HG03558 (cell line): Measurements from ENCODE around the gene CPNE6.

Source experiments
- ATAC-seq: cut with Tn5 transposase; IDR thresholded peaks from one replicate; pipeline ENCODE4 v1.9.1; 2021; ENCODE audit warnings: moderate number of reproducible peaks; ENCODE audit not compliant: unreplicated experiment; ENCODE audit errors: extremely low read depth

The CPNE6 gene

GRCh38 chr14:24053548-24054323 lies 17.6 kb upstream of the CPNE6 start:
- no peak for ATAC-seq

GRCh38 chr14:24054324-24054641 lies 17.1 kb upstream of the CPNE6 start:
- ATAC-seq = no peak

- no peak for ATAC-seq
Measured at GRCh38 chr14:24054646-24055045, 16.7 kb upstream of the CPNE6 start.

- no peak for ATAC-seq
Measured at GRCh38 chr14:24055971-24056799, 15.2 kb upstream of the CPNE6 start.

GRCh38 chr14:24056800-24057184 lies 14.6 kb upstream of the CPNE6 start:
- ATAC-seq = no peak

- no peak for ATAC-seq
Measured at GRCh38 chr14:24057271-24057670, 14.1 kb upstream of the CPNE6 start.

- no peak for ATAC-seq
Measured at GRCh38 chr14:24057867-24058259, 13.5 kb upstream of the CPNE6 start.

GRCh38 chr14:24058260-24058950 lies 13.0 kb upstream of the CPNE6 start:
- ATAC-seq = no peak

- no peak for ATAC-seq
Measured at GRCh38 chr14:24058951-24059475, 12.3 kb upstream of the CPNE6 start.

- ATAC-seq = no peak
Measured at GRCh38 chr14:24059841-24060388, 11.4 kb upstream of the CPNE6 start.

GRCh38 chr14:24060443-24060842 lies 10.9 kb upstream of the CPNE6 start:
- no peak for ATAC-seq

GRCh38 chr14:24060984-24061913 lies 10.1 kb upstream of the CPNE6 start:
- ATAC-seq = no peak

GRCh38 chr14:24062216-24062980 lies 9.0 kb upstream of the CPNE6 start:
- no peak for ATAC-seq

- ATAC-seq = no peak
Measured at GRCh38 chr14:24063263-24063836, 8.0 kb upstream of the CPNE6 start.

GRCh38 chr14:24064091-24064795 lies 7.1 kb upstream of the CPNE6 start:
- no peak for ATAC-seq

- ATAC-seq = no peak
Measured at GRCh38 chr14:24064856-24065255, 6.5 kb upstream of the CPNE6 start.

GRCh38 chr14:24065408-24065807 lies 6.0 kb upstream of the CPNE6 start:
- ATAC-seq = no peak
